Natural killer cell (primary cell): ENCODE results near the gene PAN2. TPM values are rescaled to one million over a fixed set of nuclear protein-coding genes. Genes with fewer than 3 reads are reported as not detected.
"Not testable (repeated sequence)": the region's sequence is repeated elsewhere in the genome, so short reads cannot be mapped to it uniquely, and the experiment has no call there.

Experiments used
- ATAC-seq, 3 donors: fragments of 150-1000 bp in 2 of 3; fragments of 200-7000 bp in 1 of 3; cut with Tn5 transposase; 1 replicate in 1 of 3; 2 replicates in 2 of 3; pipeline ENCODE4 v1.10.0; 2021; ENCODE audit warnings: mild to moderate bottlenecking in 2 of 3, moderate library complexity in 2 of 3
- DNase-seq, 2 donors: peaks; one replicate each; pipeline versions ENCODE4 v3.0.0 to v3.0.0-alpha.2; 2013 to 2021; ENCODE audit warnings: mixed read lengths in 1 of 2
- H3K27ac ChIP-seq: one replicate; pipeline ENCODE4 v1.5.1; 2013; ENCODE audit warnings: mild to moderate bottlenecking, low read length
- H3K27me3 ChIP-seq: one replicate; pipeline ENCODE4 v1.6.1; 2013; ENCODE audit warnings: low read length; ENCODE audit not compliant: control insufficient read depth, insufficient read depth
- H3K36me3 ChIP-seq: one replicate; pipeline ENCODE4 v1.6.1; 2013; ENCODE audit warnings: low read length; ENCODE audit not compliant: control insufficient read depth, insufficient read depth
- H3K4me1 ChIP-seq: one replicate; pipeline ENCODE4 v1.6.1; 2013; ENCODE audit warnings: low read length; ENCODE audit not compliant: control insufficient read depth, insufficient read depth
- H3K4me3 ChIP-seq: one replicate; pipeline ENCODE4 v1.5.1; 2013; ENCODE audit warnings: low read length
- H3K9me3 ChIP-seq: one replicate; pipeline ENCODE4 v1.6.1; 2013; ENCODE audit warnings: low read length; ENCODE audit not compliant: control insufficient read depth, insufficient read depth
- H3K27ac Mint-ChIP-seq, 2 donors: one replicate each; pipeline ENCODE4 v1.8.0; 2022; ENCODE audit warnings: mild to moderate bottlenecking in 2 of 2, mixed read lengths in 2 of 2, moderate library complexity in 1 of 2
- H3K27me3 Mint-ChIP-seq, 2 donors: one replicate each; pipeline ENCODE4 v1.8.0; 2022; ENCODE audit warnings: low read depth in 2 of 2, mixed read lengths in 2 of 2
- H3K36me3 Mint-ChIP-seq: one replicate; pipeline ENCODE4 v1.8.0; 2022; ENCODE audit warnings: mixed read lengths
- H3K4me1 Mint-ChIP-seq, 2 donors: one replicate each; pipeline ENCODE4 v1.8.0; 2022; ENCODE audit warnings: mixed read lengths in 2 of 2
- H3K4me3 Mint-ChIP-seq: one replicate; pipeline ENCODE4 v1.8.0; 2022; ENCODE audit warnings: mild to moderate bottlenecking, moderate library complexity, mixed read lengths
- H3K9me3 Mint-ChIP-seq, 2 donors: one replicate each; pipeline ENCODE4 v1.8.0; 2022; ENCODE audit warnings: mixed read lengths in 2 of 2
- CTCF ChIP-seq: fragments of 200-600 bp; IDR thresholded peaks from one replicate; pipeline ENCODE4 v1.8.0; 2022; ENCODE audit warnings: antibody characterized with exemption
- WGBS: methylation state at CpG from one replicate; pipeline ENCODE4 v1.1.7; 2013; ENCODE audit warnings: missing lambda C conversion rate; ENCODE audit not compliant: insufficient coverage; 5-methylcytosine and 5-hydroxymethylcytosine counted together
- intact Hi-C: fragments of 100-400 bp; cut with micrococcal nuclease; formaldehyde crosslinking; loops from one replicate; pipeline ENCODE4 v1.14.2; 2022
- total RNA-seq, 4 donors: library from RNA; stranded (reverse); fragments of 120-200 nt in 1 of 4; gene quantifications; one replicate each; pipeline versions ENCODE4 v1.2.3 to v1.2.4, GENCODE V29; 2013 to 2022

The PAN2 gene
- total RNA-seq, 3 donors from 2014 or later (not counting 1 experiment from before 2014, with no cell fraction given): 86.2 to 117 (median 95.7) TPM

- Histone ChIP-seq H3K9me3 (no peaks in the 10 kb centered on the region), H3K27me3 (no peaks in the 10 kb centered on the region), H3K27ac (peak within 1 kb of the TSS; percentile 76), H3K36me3 (peaks cover 12% of the 10 kb centered on the region), H3K4me3 (peak within 1 kb of the TSS; percentile 15), H3K4me1 (peaks cover 31% of the 10 kb centered on the region)
- no peak for TF ChIP-seq CTCF
- peak within 1 kb of the TSS; percentile 65 to 91 for H3K27ac Mint-ChIP-seq
- H3K9me3 Mint-ChIP-seq: no peaks in the 10 kb centered on the region
- WGBS: 37% methylated on average over 6 of the region's 9 CpGs
- DNase-seq (peak in 1 of 2 donors; percentile 95), ATAC-seq (peak in 1 of 3 donors; percentile 18)
- peaks cover 10% of the 10 kb centered on the region for H3K36me3 Mint-ChIP-seq
- no peaks in the 10 kb centered on the region for H3K27me3 Mint-ChIP-seq
- peak within 1 kb of the TSS; percentile 54 for H3K4me3 Mint-ChIP-seq
- intact Hi-C loops: no loop called here
- H3K4me1 Mint-ChIP-seq: peaks cover 10 to 29% of the 10 kb centered on the region in 2 donors
These were observed 4.7 kb upstream of the PAN2 start, which contains the start of gene IL23A for GRCh38 chr12:56338308-56339157. TSS of gene IL23A (plus strand) at chr12:56338884. CDS start at chr12:56339045, 161 bp downstream.

GRCh38 chr12:56337753-56338251 is 4.0 kb upstream of the PAN2 start:
- Mint-ChIP-seq H3K9me3 (no peaks in the 10 kb centered on the region), H3K4me1 (peaks cover 17 to 30% of the 10 kb centered on the region in 2 donors), H3K27ac (peak overlapping the region in 1 of 2 donors; percentile 91), H3K27me3 (no peaks in the 10 kb centered on the region), H3K4me3 (no peak overlapping the region), H3K36me3 (peaks cover 3% of the 10 kb centered on the region)
- no peak for TF ChIP-seq CTCF
- H3K27ac ChIP-seq: peak overlapping the region; percentile 32
- peaks cover 5% of the 10 kb centered on the region for H3K36me3 ChIP-seq
- ATAC-seq (no peak), DNase-seq (peak in 1 of 2 donors; percentile 29)
- H3K4me1 ChIP-seq: peaks cover 38% of the 10 kb centered on the region
- WGBS: 93% methylated on average over 8 of the region's 8 CpGs
- intact Hi-C loops: no loop called here
- no peaks in the 10 kb centered on the region for H3K9me3 ChIP-seq
- no peak overlapping the region for H3K4me3 ChIP-seq
- no peaks in the 10 kb centered on the region for H3K27me3 ChIP-seq

- peaks cover 1% of the 10 kb centered on the region for H3K36me3 ChIP-seq
- Mint-ChIP-seq H3K4me3 (no peak overlapping the region), H3K9me3 (no peaks in the 10 kb centered on the region), H3K27me3 (no peaks in the 10 kb centered on the region), H3K27ac (peak overlapping the region; percentile 8 to 11), H3K36me3 (no peaks in the 10 kb centered on the region), H3K4me1 (peaks cover 19 to 33% of the 10 kb centered on the region in 2 donors)
- H3K27me3 ChIP-seq: no peaks in the 10 kb centered on the region
- WGBS: 93% methylated on average over 7 of the region's 9 CpGs
- intact Hi-C loops: no loop called here
- no peak overlapping the region for H3K4me3 ChIP-seq
- no peak overlapping the region for H3K27ac ChIP-seq
- H3K4me1 ChIP-seq: peaks cover 42% of the 10 kb centered on the region
- no peaks in the 10 kb centered on the region for H3K9me3 ChIP-seq
- peak in 1 of 2 donors; percentile 19 for DNase-seq
- no peak for TF ChIP-seq CTCF
- no peak for ATAC-seq
These were observed 2.8 kb upstream of the PAN2 start for GRCh38 chr12:56336361-56337167.

- not testable (repeated sequence) for H3K4me3 Mint-ChIP-seq, H3K27me3 Mint-ChIP-seq, H3K9me3 ChIP-seq, DNase-seq, H3K4me3 ChIP-seq, H3K27me3 ChIP-seq, H3K36me3 Mint-ChIP-seq, ATAC-seq, H3K27ac Mint-ChIP-seq, H3K36me3 ChIP-seq, H3K9me3 Mint-ChIP-seq, H3K27ac ChIP-seq
- over 99% methylated on average over 8 of the region's 8 CpGs for WGBS
- intact Hi-C loops: loop anchor here (2.0 kb wide), 1 partner anchor 69 kb away; the partner anchor contains the start of gene COQ10A
- peaks cover 42% of the 10 kb centered on the region for H3K4me1 ChIP-seq
- H3K4me1 Mint-ChIP-seq: peaks cover 19 to 38% of the 10 kb centered on the region in 2 donors
These were observed 1.7 kb upstream of the PAN2 start for GRCh38 chr12:56335527-56335926.
